Measurements from ENCODE around the gene ADAM19.

The ADAM19 gene

GRCh38 chr5:157475432-157475831, 100.1 kb downstream of the ADAM19 start:
- H3K9me3 ChIP-seq (ENCODE audit: control insufficient read depth, low read length) = no peaks in the 10 kb centered on the region
- H3K27ac ChIP-seq (ENCODE audit: low read length, poor library complexity, severe bottlenecking) = no peak overlapping the region
- H3K4me2 ChIP-seq (ENCODE audit: low read length, poor library complexity, severe bottlenecking) = no peak overlapping the region
- H2BK5ac ChIP-seq (ENCODE audit: low read depth, low read length, poor library complexity, severe bottlenecking) = no peak overlapping the region
- no peak overlapping the region for H3K14ac ChIP-seq (ENCODE audit: low read length in 2 of 2)
- H3K79me1 ChIP-seq (replicated peaks; ENCODE audit: low read length, poor library complexity, severe bottlenecking) = peaks cover 20% of the 10 kb centered on the region
- no peak overlapping the region for H2BK120ac ChIP-seq (ENCODE audit: low read depth, low read length)
- H3K4me1 ChIP-seq (ENCODE audit: control insufficient read depth, insufficient read depth, low read depth, low read length) = peaks cover 4% of the 10 kb centered on the region
- DNase-seq = no peak
- no peaks in the 10 kb centered on the region for H3K27me3 ChIP-seq (ENCODE audit: control insufficient read depth in 1 of 2, insufficient read depth in 1 of 2, low read length in 2 of 2)
- H3K36me3 ChIP-seq (ENCODE audit: control insufficient read depth in 1 of 2, insufficient read depth in 2 of 2, low read depth in 1 of 2, low read length in 2 of 2) = peaks cover 0 to 40% of the 10 kb centered on the region in 2 experiments
- no peak overlapping the region for H3K4ac ChIP-seq (ENCODE audit: low read depth in 1 of 2, low read length in 2 of 2)
- no peak overlapping the region for H3K18ac ChIP-seq (ENCODE audit: low read depth in 1 of 2, low read length in 2 of 2)
- H3K9ac ChIP-seq (ENCODE audit: low read length) = no peak overlapping the region
- no peak overlapping the region for H3K4me3 ChIP-seq (ENCODE audit: insufficient read depth in 1 of 2, low read depth in 1 of 2, low read length in 2 of 2)
- WGBS = 95% methylated on average over 3 of the region's 3 CpGs
- no peak overlapping the region for H3K23ac ChIP-seq (ENCODE audit: low read length in 2 of 2)
- H4K8ac ChIP-seq (ENCODE audit: low read length) = no peak overlapping the region
- no peak overlapping the region for H2AK5ac ChIP-seq (ENCODE audit: low read length, severe bottlenecking)
- no peak overlapping the region for H2BK12ac ChIP-seq (ENCODE audit: low read length in 2 of 2)
- peak overlapping the region; percentile 78 for H2BK15ac ChIP-seq (ENCODE audit: low read depth, poor library complexity, severe bottlenecking)
- no peak overlapping the region for H2AFZ ChIP-seq (ENCODE audit: low read depth, low read length)
- no peak overlapping the region for H4K91ac ChIP-seq (ENCODE audit: low read length)

GRCh38 chr5:157473383-157474320, 101.9 kb downstream of the ADAM19 start:
- no peak overlapping the region for H3K4me3 ChIP-seq (ENCODE audit: insufficient read depth in 1 of 2, low read depth in 1 of 2, low read length in 2 of 2)
- H2BK5ac ChIP-seq (ENCODE audit: low read depth, low read length, poor library complexity, severe bottlenecking) = no peak overlapping the region
- peaks cover 0 to 22% of the 10 kb centered on the region in 2 experiments for H3K36me3 ChIP-seq (ENCODE audit: control insufficient read depth in 1 of 2, insufficient read depth in 2 of 2, low read depth in 1 of 2, low read length in 2 of 2)
- no peak overlapping the region for H3K4ac ChIP-seq (ENCODE audit: low read depth in 1 of 2, low read length in 2 of 2)
- no peak overlapping the region for H2BK15ac ChIP-seq (ENCODE audit: low read depth, poor library complexity, severe bottlenecking)
- no peaks in the 10 kb centered on the region for H3K27me3 ChIP-seq (ENCODE audit: control insufficient read depth in 1 of 2, insufficient read depth in 1 of 2, low read length in 2 of 2)
- H3K27ac ChIP-seq (ENCODE audit: low read length, poor library complexity, severe bottlenecking) = no peak overlapping the region
- H3K14ac ChIP-seq (ENCODE audit: low read length in 2 of 2) = peak overlapping the region in 1 of 2 experiments; percentile 37
- H3K79me1 ChIP-seq (replicated peaks; ENCODE audit: low read length, poor library complexity, severe bottlenecking) = peaks cover 15% of the 10 kb centered on the region
- peak overlapping the region in 1 of 2 experiments; percentile 2 for H2BK12ac ChIP-seq (ENCODE audit: low read length in 2 of 2)
- no peak overlapping the region for H4K8ac ChIP-seq (ENCODE audit: low read length)
- no peak overlapping the region for H3K4me2 ChIP-seq (ENCODE audit: low read length, poor library complexity, severe bottlenecking)
- WGBS = 45% methylated on average over 7 of the region's 7 CpGs
- peak; percentile 80 for DNase-seq
- H3K4me1 ChIP-seq (ENCODE audit: control insufficient read depth, insufficient read depth, low read depth, low read length) = peaks cover 4% of the 10 kb centered on the region
- no peak overlapping the region for H2AFZ ChIP-seq (ENCODE audit: low read depth, low read length)
- H2BK120ac ChIP-seq (ENCODE audit: low read depth, low read length) = no peak overlapping the region
- H3K9ac ChIP-seq (ENCODE audit: low read length) = no peak overlapping the region
- H3K18ac ChIP-seq (ENCODE audit: low read depth in 1 of 2, low read length in 2 of 2) = peak overlapping the region; percentile 5 to 68
- H3K9me3 ChIP-seq (ENCODE audit: control insufficient read depth, low read length) = no peaks in the 10 kb centered on the region
- H4K91ac ChIP-seq (ENCODE audit: low read length) = no peak overlapping the region
- no peak overlapping the region for H2AK5ac ChIP-seq (ENCODE audit: low read length, severe bottlenecking)
- no peak overlapping the region for H3K23ac ChIP-seq (ENCODE audit: low read length in 2 of 2)

- Histone ChIP-seq H3K14ac (ENCODE audit: low read length in 2 of 2) (no peak overlapping the region), H3K9ac (ENCODE audit: low read length) (no peak overlapping the region), H3K36me3 (ENCODE audit: control insufficient read depth in 1 of 2, insufficient read depth in 2 of 2, low read depth in 1 of 2, low read length in 2 of 2) (peaks cover 0 to 18% of the 10 kb centered on the region in 2 experiments), H3K23ac (ENCODE audit: low read length in 2 of 2) (no peak overlapping the region), H3K4me1 (ENCODE audit: control insufficient read depth, insufficient read depth, low read depth, low read length) (peaks cover 4% of the 10 kb centered on the region), H3K4ac (ENCODE audit: low read depth in 1 of 2, low read length in 2 of 2) (no peak overlapping the region), H2AK5ac (ENCODE audit: low read length, severe bottlenecking) (no peak overlapping the region), H2BK15ac (ENCODE audit: low read depth, poor library complexity, severe bottlenecking) (no peak overlapping the region), H3K27ac (ENCODE audit: low read length, poor library complexity, severe bottlenecking) (no peak overlapping the region), H3K79me1 (replicated peaks; ENCODE audit: low read length, poor library complexity, severe bottlenecking) (peaks cover 12% of the 10 kb centered on the region), H3K27me3 (ENCODE audit: control insufficient read depth in 1 of 2, insufficient read depth in 1 of 2, low read length in 2 of 2) (no peaks in the 10 kb centered on the region), H2BK12ac (ENCODE audit: low read length in 2 of 2) (no peak overlapping the region), H2AFZ (ENCODE audit: low read depth, low read length) (no peak overlapping the region), H3K4me2 (ENCODE audit: low read length, poor library complexity, severe bottlenecking) (no peak overlapping the region), H2BK120ac (ENCODE audit: low read depth, low read length) (no peak overlapping the region), H4K8ac (ENCODE audit: low read length) (no peak overlapping the region), H3K4me3 (ENCODE audit: insufficient read depth in 1 of 2, low read depth in 1 of 2, low read length in 2 of 2) (no peak overlapping the region), H3K9me3 (ENCODE audit: control insufficient read depth, low read length) (no peaks in the 10 kb centered on the region), H2BK5ac (ENCODE audit: low read depth, low read length, poor library complexity, severe bottlenecking) (no peak overlapping the region), H3K18ac (ENCODE audit: low read depth in 1 of 2, low read length in 2 of 2) (no peak overlapping the region), H4K91ac (ENCODE audit: low read length) (no peak overlapping the region)
- WGBS = 100% methylated on average over 1 of the region's 1 CpG
- peak; percentile 25 for DNase-seq
Observed at GRCh38 chr5:157471709-157472108, 103.9 kb downstream of the ADAM19 start.

- no peaks in the 10 kb centered on the region for H3K27me3 ChIP-seq (ENCODE audit: control insufficient read depth in 1 of 2, insufficient read depth in 1 of 2, low read length in 2 of 2)
- no peak overlapping the region for H2BK120ac ChIP-seq (ENCODE audit: low read depth, low read length)
- H3K9me3 ChIP-seq (ENCODE audit: control insufficient read depth, low read length) = no peaks in the 10 kb centered on the region
- no peak overlapping the region for H2AFZ ChIP-seq (ENCODE audit: low read depth, low read length)
- H3K79me1 ChIP-seq (replicated peaks; ENCODE audit: low read length, poor library complexity, severe bottlenecking) = peaks cover 9% of the 10 kb centered on the region
- H3K36me3 ChIP-seq (ENCODE audit: control insufficient read depth in 1 of 2, insufficient read depth in 2 of 2, low read depth in 1 of 2, low read length in 2 of 2) = peaks cover 0 to 15% of the 10 kb centered on the region in 2 experiments
- no peak overlapping the region for H3K23ac ChIP-seq (ENCODE audit: low read length in 2 of 2)
- no peak overlapping the region for H2BK12ac ChIP-seq (ENCODE audit: low read length in 2 of 2)
- H2BK15ac ChIP-seq (ENCODE audit: low read depth, poor library complexity, severe bottlenecking) = no peak overlapping the region
- H3K14ac ChIP-seq (ENCODE audit: low read length in 2 of 2) = no peak overlapping the region
- no peak overlapping the region for H3K18ac ChIP-seq (ENCODE audit: low read depth in 1 of 2, low read length in 2 of 2)
- H2AK5ac ChIP-seq (ENCODE audit: low read length, severe bottlenecking) = no peak overlapping the region
- no peak overlapping the region for H3K4me2 ChIP-seq (ENCODE audit: low read length, poor library complexity, severe bottlenecking)
- H3K9ac ChIP-seq (ENCODE audit: low read length) = no peak overlapping the region
- no peak for DNase-seq
- no peak overlapping the region for H3K4ac ChIP-seq (ENCODE audit: low read depth in 1 of 2, low read length in 2 of 2)
- H4K8ac ChIP-seq (ENCODE audit: low read length) = no peak overlapping the region
- 97% methylated on average over 1 of the region's 1 CpG for whole genome bisulfite sequencing
- H4K91ac ChIP-seq (ENCODE audit: low read length) = no peak overlapping the region
- H3K27ac ChIP-seq (ENCODE audit: low read length, poor library complexity, severe bottlenecking) = no peak overlapping the region
- H3K4me1 ChIP-seq (ENCODE audit: control insufficient read depth, insufficient read depth, low read depth, low read length) = peaks cover 4% of the 10 kb centered on the region
- H2BK5ac ChIP-seq (ENCODE audit: low read depth, low read length, poor library complexity, severe bottlenecking) = no peak overlapping the region
- no peak overlapping the region for H3K4me3 ChIP-seq (ENCODE audit: insufficient read depth in 1 of 2, low read depth in 1 of 2, low read length in 2 of 2)
Observed at GRCh38 chr5:157470631-157471030, 104.9 kb downstream of the ADAM19 start.

Measured in mesenchymal stem cell (in vitro differentiated cells and primary cell).